Neural progenitor cell (in vitro differentiated cells): Measurements from ENCODE around the gene ARHGAP26. TPM values are rescaled to one million over a fixed set of nuclear protein-coding genes. Genes with fewer than 3 reads are reported as not detected.

ENCODE experiments used
- DNase-seq: peaks from one replicate; pipeline ENCODE4 v3.0.0-alpha.2; 2016; ENCODE audit warnings: low spot score
- H2AFZ ChIP-seq: fragments of 200-600 bp; sonication (generic); replicated peaks from 2 replicates; pipeline ENCODE4 v1.6.1; 2016; ENCODE audit warnings: antibody characterized with exemption
- H3F3A ChIP-seq: fragments of 200-600 bp; sonication (generic); 2 replicates; pipeline ENCODE4 v1.6.1; 2016; ENCODE audit warnings: antibody characterized with exemption, low read depth
- H3K27ac ChIP-seq: fragments of 200-600 bp; sonication (generic); 2 replicates; pipeline ENCODE4 v1.5.1; 2016; ENCODE audit warnings: mild to moderate bottlenecking
- H3K27me3 ChIP-seq: fragments of 200-600 bp; sonication (generic); 2 replicates; pipeline ENCODE4 v1.6.1; 2016; ENCODE audit warnings: mild to moderate bottlenecking, moderate library complexity
- H3K36me3 ChIP-seq: fragments of 200-600 bp; sonication (generic); 2 replicates; pipeline ENCODE4 v1.5.1; 2016
- H3K4me1 ChIP-seq: fragments of 200-600 bp; sonication (generic); 2 replicates; pipeline ENCODE4 v1.6.1; 2016; ENCODE audit warnings: mixed run types
- H3K4me2 ChIP-seq: fragments of 200-600 bp; sonication (generic); 2 replicates; pipeline ENCODE4 v1.6.1; 2016
- H3K4me3 ChIP-seq: fragments of 200-600 bp; sonication (generic); 2 replicates; pipeline ENCODE4 v1.5.1; 2016
- H3K79me2 ChIP-seq: fragments of 200-600 bp; sonication (generic); 2 replicates; pipeline ENCODE4 v1.6.1; 2016; ENCODE audit warnings: low read depth
- H3K9ac ChIP-seq: fragments of 200-600 bp; sonication (generic); 2 replicates; pipeline ENCODE4 v1.6.1; 2016
- H3K9me3 ChIP-seq: fragments of 200-600 bp; sonication (generic); 2 replicates; pipeline ENCODE4 v1.5.1; 2016; ENCODE audit warnings: low read depth
- H4K20me1 ChIP-seq: fragments of 200-600 bp; sonication (generic); 2 replicates; pipeline ENCODE4 v1.6.1; 2016; ENCODE audit warnings: low read depth
- H3K27ac Mint-ChIP-seq: 3 replicates; pipeline ENCODE4 v1.8.0; 2021; ENCODE audit warnings: mixed read lengths
- H3K27me3 Mint-ChIP-seq: 2 replicates; pipeline ENCODE4 v1.8.0; 2022; ENCODE audit warnings: low read depth, mild to moderate bottlenecking, inconsistent platforms, moderate library complexity, mixed read lengths; ENCODE audit not compliant: insufficient read depth
- H3K36me3 Mint-ChIP-seq: 3 replicates; pipeline ENCODE4 v1.8.0; 2021; ENCODE audit warnings: mixed read lengths
- H3K4me1 Mint-ChIP-seq: 3 replicates; pipeline ENCODE4 v1.8.0; 2021; ENCODE audit warnings: mixed read lengths
- H3K4me3 Mint-ChIP-seq: 3 replicates; pipeline ENCODE4 v1.8.0; 2021; ENCODE audit warnings: mild to moderate bottlenecking, moderate library complexity, mixed read lengths
- H3K9me3 Mint-ChIP-seq: 3 replicates; pipeline ENCODE4 v1.8.0; 2020; ENCODE audit warnings: mixed read lengths
- EZH2 ChIP-seq: fragments of 200-600 bp; sonication (generic); IDR thresholded peaks from 2 replicates; pipeline ENCODE4 v1.6.1; 2017; ENCODE audit warnings: antibody characterized with exemption, mild to moderate bottlenecking, moderate library complexity
- EZH2phosphoT487 ChIP-seq: fragments of 200-600 bp; sonication (generic); IDR thresholded peaks from 2 replicates; pipeline ENCODE4 v1.6.1; 2017; ENCODE audit warnings: antibody characterized with exemption
- total RNA-seq: library from RNA; depleted of rRNA; stranded (reverse); fragments of >200 nt; gene quantifications from 2 replicates; pipeline ENCODE4 v1.2.3, GENCODE V29; 2015; ENCODE audit warnings: low replicate concordance
- TF ChIP-seq, protein P1 (sequence below): fragments of 200-600 bp; sonication (generic); IDR thresholded peaks from 2 replicates; pipeline ENCODE4 v1.5.1; 2017; ENCODE audit warnings: antibody characterized with exemption, mild to moderate bottlenecking

ARHGAP26 gene
- total RNA-seq, 1 donor from 2014 or later: 7.0 TPM

DNA sequence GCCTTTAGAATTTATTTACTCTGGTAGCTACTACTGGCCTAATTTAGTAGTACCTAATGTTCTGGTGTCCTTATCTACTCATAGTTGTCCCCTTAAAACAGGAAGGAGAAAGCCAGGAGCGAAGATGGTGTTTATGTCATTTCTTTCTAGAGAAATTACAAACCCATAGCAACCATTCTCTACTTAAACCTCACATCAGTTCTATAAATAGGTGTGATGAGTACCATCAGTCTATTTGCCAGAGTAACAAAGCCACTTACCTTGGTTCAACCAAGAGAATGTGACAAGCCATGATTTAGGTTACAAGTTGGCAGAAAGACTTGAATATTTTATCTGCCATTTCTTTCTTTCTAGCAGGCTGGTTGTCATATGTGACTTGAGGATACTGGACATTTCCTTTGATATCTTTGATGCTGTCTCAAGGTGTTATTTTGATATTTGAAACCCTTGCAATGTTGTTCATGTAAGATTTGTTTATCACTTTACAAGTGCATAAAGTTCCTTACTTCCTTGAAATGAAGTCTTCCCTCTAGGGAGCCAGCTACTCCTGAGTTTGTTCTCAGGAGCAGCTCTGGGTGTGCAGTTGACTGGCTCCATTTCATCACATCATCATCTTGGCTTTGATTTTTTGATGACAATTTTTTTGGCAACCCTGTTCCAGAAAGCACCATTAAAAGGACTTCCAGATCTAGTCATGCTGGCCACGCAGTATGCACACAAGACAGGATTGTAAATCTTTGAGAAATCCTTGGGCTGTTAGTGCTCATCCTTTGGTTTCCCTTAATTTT lies 286.8 kb downstream of the ARHGAP26 start:
- Mint-ChIP-seq H3K4me1 (peaks cover under 1% of the 10 kb centered on the region), H3K4me3 (no peak overlapping the region), H3K27me3 (no peaks in the 10 kb centered on the region), H3K9me3 (no peaks in the 10 kb centered on the region), H3K36me3 (peaks cover 4% of the 10 kb centered on the region), H3K27ac (no peak overlapping the region)
- H4K20me1 ChIP-seq: no peaks in the 10 kb centered on the region
- no peak overlapping the region for H3K4me2 ChIP-seq
- TF ChIP-seq EZH2phosphoT487 (no peak), EZH2 (no peak)
- TF ChIP-seq, protein P1, sequence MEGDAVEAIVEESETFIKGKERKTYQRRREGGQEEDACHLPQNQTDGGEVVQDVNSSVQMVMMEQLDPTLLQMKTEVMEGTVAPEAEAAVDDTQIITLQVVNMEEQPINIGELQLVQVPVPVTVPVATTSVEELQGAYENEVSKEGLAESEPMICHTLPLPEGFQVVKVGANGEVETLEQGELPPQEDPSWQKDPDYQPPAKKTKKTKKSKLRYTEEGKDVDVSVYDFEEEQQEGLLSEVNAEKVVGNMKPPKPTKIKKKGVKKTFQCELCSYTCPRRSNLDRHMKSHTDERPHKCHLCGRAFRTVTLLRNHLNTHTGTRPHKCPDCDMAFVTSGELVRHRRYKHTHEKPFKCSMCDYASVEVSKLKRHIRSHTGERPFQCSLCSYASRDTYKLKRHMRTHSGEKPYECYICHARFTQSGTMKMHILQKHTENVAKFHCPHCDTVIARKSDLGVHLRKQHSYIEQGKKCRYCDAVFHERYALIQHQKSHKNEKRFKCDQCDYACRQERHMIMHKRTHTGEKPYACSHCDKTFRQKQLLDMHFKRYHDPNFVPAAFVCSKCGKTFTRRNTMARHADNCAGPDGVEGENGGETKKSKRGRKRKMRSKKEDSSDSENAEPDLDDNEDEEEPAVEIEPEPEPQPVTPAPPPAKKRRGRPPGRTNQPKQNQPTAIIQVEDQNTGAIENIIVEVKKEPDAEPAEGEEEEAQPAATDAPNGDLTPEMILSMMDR: no peak
- H2AFZ ChIP-seq: no peak overlapping the region
- no peak overlapping the region for H3K4me3 ChIP-seq
- no peaks in the 10 kb centered on the region for H3K9me3 ChIP-seq
- no peak for DNase-seq
- no peaks in the 10 kb centered on the region for H3K27me3 ChIP-seq
- no peaks in the 10 kb centered on the region for H3F3A ChIP-seq
- H3K36me3 ChIP-seq: no peaks in the 10 kb centered on the region
- no peak overlapping the region for H3K9ac ChIP-seq
- H3K79me2 ChIP-seq: no peaks in the 10 kb centered on the region
- no peak overlapping the region for H3K27ac ChIP-seq
- no peaks in the 10 kb centered on the region for H3K4me1 ChIP-seq

DNA sequence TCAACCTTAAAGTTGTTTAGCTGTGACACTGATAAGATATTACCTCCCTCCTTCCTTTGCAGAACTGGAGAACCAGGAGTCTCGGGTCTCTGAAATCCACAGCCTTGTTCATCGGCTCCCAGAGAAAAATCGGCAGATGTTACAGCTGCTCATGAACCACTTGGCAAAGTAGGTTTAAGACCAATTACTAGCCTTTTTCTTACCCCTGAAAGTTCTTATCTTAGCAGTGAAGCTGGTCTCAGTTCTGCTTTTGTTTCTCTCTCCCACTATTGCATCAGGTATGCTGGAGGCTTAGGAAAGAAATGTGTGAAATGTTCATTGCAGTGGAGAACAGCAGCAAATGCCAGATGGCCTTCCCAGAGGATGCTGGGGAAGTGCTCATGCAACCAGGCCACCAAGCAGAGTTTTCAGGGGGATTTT lies 287.4 kb downstream of the ARHGAP26 start:
- no peaks in the 10 kb centered on the region for H3K36me3 ChIP-seq
- no peaks in the 10 kb centered on the region for H3K79me2 ChIP-seq
- H3K4me2 ChIP-seq: no peak overlapping the region
- TF ChIP-seq, protein P1: no peak
- no peak for TF ChIP-seq EZH2phosphoT487
- Mint-ChIP-seq H3K36me3 (peaks cover 4% of the 10 kb centered on the region), H3K27me3 (no peaks in the 10 kb centered on the region), H3K4me3 (no peak overlapping the region), H3K4me1 (peaks cover 1% of the 10 kb centered on the region), H3K9me3 (no peaks in the 10 kb centered on the region), H3K27ac (no peak overlapping the region)
- H3K9me3 ChIP-seq: no peaks in the 10 kb centered on the region
- no peak overlapping the region for H3K9ac ChIP-seq
- no peak overlapping the region for H3K4me3 ChIP-seq
- H2AFZ ChIP-seq: no peak overlapping the region
- no peaks in the 10 kb centered on the region for H3K27me3 ChIP-seq
- H3K4me1 ChIP-seq: no peaks in the 10 kb centered on the region
- no peak overlapping the region for H3K27ac ChIP-seq
- DNase-seq: no peak
- no peaks in the 10 kb centered on the region for H4K20me1 ChIP-seq
- H3F3A ChIP-seq: no peaks in the 10 kb centered on the region

DNA sequence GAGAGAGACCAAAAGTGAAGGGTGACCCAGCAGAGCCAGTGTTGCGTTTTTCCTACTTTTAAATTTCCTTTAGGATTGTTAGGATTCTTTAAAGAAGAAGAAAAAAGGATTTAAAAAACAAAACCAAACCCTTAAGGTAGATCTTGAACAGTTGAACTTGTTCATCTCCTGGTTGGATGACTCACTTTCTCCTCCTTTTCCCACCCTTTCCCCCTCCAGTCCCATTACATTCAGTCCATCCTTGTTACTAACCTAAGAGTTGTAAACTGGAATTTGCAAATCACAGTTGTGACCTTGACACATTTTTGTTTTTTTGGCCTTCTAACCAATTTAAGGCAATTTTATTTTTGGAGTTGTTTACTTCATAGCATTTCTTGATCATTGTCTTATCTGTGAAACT lies 289.2 kb downstream of the ARHGAP26 start:
- H3K36me3 Mint-ChIP-seq: peaks cover 4% of the 10 kb centered on the region
- H3K27ac ChIP-seq: no peak overlapping the region
- H3K4me3 ChIP-seq: no peak overlapping the region
- H3K79me2 ChIP-seq: no peaks in the 10 kb centered on the region
- H3K4me1 ChIP-seq: no peaks in the 10 kb centered on the region
- no peaks in the 10 kb centered on the region for H3K27me3 ChIP-seq
- H3K9ac ChIP-seq: no peak overlapping the region
- H3K27ac Mint-ChIP-seq: no peak overlapping the region
- no peaks in the 10 kb centered on the region for H3K9me3 Mint-ChIP-seq
- H3K9me3 ChIP-seq: no peaks in the 10 kb centered on the region
- H3K4me1 Mint-ChIP-seq: peaks cover 15% of the 10 kb centered on the region
- H2AFZ ChIP-seq: no peak overlapping the region
- H3K36me3 ChIP-seq: no peaks in the 10 kb centered on the region
- no peak for DNase-seq
- peaks cover 2% of the 10 kb centered on the region for H3K27me3 Mint-ChIP-seq
- no peak overlapping the region for H3K4me3 Mint-ChIP-seq
- no peak overlapping the region for H3K4me2 ChIP-seq
- no peaks in the 10 kb centered on the region for H3F3A ChIP-seq
- H4K20me1 ChIP-seq: no peaks in the 10 kb centered on the region
- TF ChIP-seq, protein P1: no peak
- TF ChIP-seq EZH2phosphoT487 (no peak), EZH2 (no peak)
